Liver (tissue), 3 donors: Measurements from ENCODE around the gene TSPYL4.
A peak's percentile ranks its signal among the peaks of the same experiment; 100 is the strongest.

Source experiments
- JUND ChIP-seq, 2 donors: IDR thresholded peaks; 2 replicates each; pipeline ENCODE4 v1.6.1; 2016; ENCODE audit warnings: antibody characterized with exemption in 2 of 2
- RXRA ChIP-seq, 2 donors: IDR thresholded peaks; 2 replicates each; pipeline ENCODE4 v1.6.1; 2017 to 2018; ENCODE audit warnings: antibody characterized with exemption in 2 of 2, mild to moderate bottlenecking in 1 of 2
- SP1 ChIP-seq: IDR thresholded peaks from 2 replicates; pipeline ENCODE4 v1.6.1; 2018; ENCODE audit warnings: antibody characterized with exemption, mild to moderate bottlenecking
- TF ChIP-seq, protein P1 (sequence below): fragments of 150-350 bp; IDR thresholded peaks from 2 replicates; pipeline ENCODE4 v1.5.1; 2017; ENCODE audit warnings: improper control_type of control experiment, low read depth, low read length; ENCODE audit not compliant: missing input control
- TF ChIP-seq, protein P2 (sequence below): IDR thresholded peaks from 2 replicates; pipeline ENCODE4 v1.6.1; 2016; ENCODE audit warnings: antibody characterized with exemption
- TF ChIP-seq, protein P3 (sequence below): IDR thresholded peaks from 2 replicates; pipeline ENCODE4 v1.6.1; 2016; ENCODE audit warnings: antibody characterized with exemption, mild to moderate bottlenecking
- donor health status: healthy.
- donor health status: healthy.

DNA sequence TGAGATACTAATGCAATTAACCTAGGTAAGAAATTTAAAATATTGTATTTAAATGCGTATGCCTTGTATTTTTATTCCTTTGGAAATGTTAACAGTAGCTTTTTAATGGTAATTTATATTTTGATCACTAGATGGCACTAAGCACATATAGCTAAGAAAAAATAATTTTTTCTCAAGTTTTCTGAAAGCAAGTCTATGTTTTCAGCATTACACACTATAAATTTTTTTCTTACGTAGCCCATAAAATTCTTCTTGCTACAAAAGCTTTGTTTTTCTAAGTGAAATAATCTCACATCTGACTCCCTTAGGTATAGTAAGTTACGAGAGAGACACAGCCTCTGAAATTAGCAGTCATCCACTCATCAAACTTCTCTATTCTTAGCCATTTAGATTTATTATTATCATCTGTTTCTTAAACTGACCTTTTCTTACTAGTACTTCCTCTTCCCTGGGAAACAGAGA lies 35.7 kb downstream of the TSPYL4 start:
- TF ChIP-seq, protein P1, sequence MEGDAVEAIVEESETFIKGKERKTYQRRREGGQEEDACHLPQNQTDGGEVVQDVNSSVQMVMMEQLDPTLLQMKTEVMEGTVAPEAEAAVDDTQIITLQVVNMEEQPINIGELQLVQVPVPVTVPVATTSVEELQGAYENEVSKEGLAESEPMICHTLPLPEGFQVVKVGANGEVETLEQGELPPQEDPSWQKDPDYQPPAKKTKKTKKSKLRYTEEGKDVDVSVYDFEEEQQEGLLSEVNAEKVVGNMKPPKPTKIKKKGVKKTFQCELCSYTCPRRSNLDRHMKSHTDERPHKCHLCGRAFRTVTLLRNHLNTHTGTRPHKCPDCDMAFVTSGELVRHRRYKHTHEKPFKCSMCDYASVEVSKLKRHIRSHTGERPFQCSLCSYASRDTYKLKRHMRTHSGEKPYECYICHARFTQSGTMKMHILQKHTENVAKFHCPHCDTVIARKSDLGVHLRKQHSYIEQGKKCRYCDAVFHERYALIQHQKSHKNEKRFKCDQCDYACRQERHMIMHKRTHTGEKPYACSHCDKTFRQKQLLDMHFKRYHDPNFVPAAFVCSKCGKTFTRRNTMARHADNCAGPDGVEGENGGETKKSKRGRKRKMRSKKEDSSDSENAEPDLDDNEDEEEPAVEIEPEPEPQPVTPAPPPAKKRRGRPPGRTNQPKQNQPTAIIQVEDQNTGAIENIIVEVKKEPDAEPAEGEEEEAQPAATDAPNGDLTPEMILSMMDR, result peak; percentile 12
- TF ChIP-seq, protein P2, sequence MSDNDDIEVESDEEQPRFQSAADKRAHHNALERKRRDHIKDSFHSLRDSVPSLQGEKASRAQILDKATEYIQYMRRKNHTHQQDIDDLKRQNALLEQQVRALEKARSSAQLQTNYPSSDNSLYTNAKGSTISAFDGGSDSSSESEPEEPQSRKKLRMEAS, result no peak
- TF ChIP-seq RXRA (IDR thresholded peaks at IDR 0.05) (no peak), SP1 (no peak), JUND (IDR thresholded peaks at IDR 0.05) (no peak)
- TF ChIP-seq, protein P3, sequence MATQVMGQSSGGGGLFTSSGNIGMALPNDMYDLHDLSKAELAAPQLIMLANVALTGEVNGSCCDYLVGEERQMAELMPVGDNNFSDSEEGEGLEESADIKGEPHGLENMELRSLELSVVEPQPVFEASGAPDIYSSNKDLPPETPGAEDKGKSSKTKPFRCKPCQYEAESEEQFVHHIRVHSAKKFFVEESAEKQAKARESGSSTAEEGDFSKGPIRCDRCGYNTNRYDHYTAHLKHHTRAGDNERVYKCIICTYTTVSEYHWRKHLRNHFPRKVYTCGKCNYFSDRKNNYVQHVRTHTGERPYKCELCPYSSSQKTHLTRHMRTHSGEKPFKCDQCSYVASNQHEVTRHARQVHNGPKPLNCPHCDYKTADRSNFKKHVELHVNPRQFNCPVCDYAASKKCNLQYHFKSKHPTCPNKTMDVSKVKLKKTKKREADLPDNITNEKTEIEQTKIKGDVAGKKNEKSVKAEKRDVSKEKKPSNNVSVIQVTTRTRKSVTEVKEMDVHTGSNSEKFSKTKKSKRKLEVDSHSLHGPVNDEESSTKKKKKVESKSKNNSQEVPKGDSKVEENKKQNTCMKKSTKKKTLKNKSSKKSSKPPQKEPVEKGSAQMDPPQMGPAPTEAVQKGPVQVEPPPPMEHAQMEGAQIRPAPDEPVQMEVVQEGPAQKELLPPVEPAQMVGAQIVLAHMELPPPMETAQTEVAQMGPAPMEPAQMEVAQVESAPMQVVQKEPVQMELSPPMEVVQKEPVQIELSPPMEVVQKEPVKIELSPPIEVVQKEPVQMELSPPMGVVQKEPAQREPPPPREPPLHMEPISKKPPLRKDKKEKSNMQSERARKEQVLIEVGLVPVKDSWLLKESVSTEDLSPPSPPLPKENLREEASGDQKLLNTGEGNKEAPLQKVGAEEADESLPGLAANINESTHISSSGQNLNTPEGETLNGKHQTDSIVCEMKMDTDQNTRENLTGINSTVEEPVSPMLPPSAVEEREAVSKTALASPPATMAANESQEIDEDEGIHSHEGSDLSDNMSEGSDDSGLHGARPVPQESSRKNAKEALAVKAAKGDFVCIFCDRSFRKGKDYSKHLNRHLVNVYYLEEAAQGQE, result no peak
